ENCODE data around the gene DGKI.

The DGKI gene

DNA sequence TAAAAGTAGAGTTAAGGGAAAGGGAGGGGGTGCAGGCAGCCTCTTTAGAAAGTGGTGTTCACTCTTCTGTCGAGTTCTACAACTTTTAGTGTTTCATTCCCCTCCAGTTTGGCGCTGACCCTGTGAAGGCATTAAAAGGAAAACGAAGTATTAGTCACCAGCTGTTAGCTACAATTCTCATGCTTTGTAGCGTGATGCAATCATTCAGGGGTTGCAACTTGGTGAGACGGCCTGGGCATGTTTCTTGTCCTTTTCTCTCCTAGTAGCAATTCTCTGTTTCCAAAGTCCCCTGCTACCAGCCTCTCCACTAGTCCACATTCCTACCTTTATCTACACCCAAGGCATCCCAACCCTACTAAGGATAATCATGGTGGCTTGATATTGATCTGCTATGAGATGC is 33.7 kb upstream of the DGKI start:
- Histone ChIP-seq H3K9me3 (ENCODE audit: control insufficient read depth, insufficient read depth, low read depth, low read length) (no peaks in the 10 kb centered on the region), H3K27ac (ENCODE audit: extremely low read depth, low read depth, low read length) (no peak overlapping the region), H3K4me3 (ENCODE audit: low read depth, low read length) (no peak overlapping the region), H3K4me1 (ENCODE audit: control insufficient read depth, insufficient read depth, low read length) (no peaks in the 10 kb centered on the region), H3K36me3 (ENCODE audit: control insufficient read depth in 2 of 2, insufficient read depth in 1 of 2, low read length in 2 of 2) (peaks cover 0 to 75% of the 10 kb centered on the region in 2 experiments; a peak in 1 of 3 replicates)
- ChIA-PET CTCF (interaction anchor here (0.7 to 2.5 kb wide), 2 partner anchors 19 to 225 kb away, joined by 3 to 12 read pairs; no protein-coding TSS in a partner anchor), POLR2A (no interaction called here)
- TF ChIP-seq ZNF140 (tag by site-specific recombination; IDR thresholded peaks at IDR 0.05) (no peak), PRDM1 (tag by site-specific recombination; IDR thresholded peaks at IDR 0.05) (0 out of 2 replicates have a peak, but pooled peaks have one; percentile 9), ZNF416 (tag by site-specific recombination; IDR thresholded peaks at IDR 0.05) (no peak)

DNA sequence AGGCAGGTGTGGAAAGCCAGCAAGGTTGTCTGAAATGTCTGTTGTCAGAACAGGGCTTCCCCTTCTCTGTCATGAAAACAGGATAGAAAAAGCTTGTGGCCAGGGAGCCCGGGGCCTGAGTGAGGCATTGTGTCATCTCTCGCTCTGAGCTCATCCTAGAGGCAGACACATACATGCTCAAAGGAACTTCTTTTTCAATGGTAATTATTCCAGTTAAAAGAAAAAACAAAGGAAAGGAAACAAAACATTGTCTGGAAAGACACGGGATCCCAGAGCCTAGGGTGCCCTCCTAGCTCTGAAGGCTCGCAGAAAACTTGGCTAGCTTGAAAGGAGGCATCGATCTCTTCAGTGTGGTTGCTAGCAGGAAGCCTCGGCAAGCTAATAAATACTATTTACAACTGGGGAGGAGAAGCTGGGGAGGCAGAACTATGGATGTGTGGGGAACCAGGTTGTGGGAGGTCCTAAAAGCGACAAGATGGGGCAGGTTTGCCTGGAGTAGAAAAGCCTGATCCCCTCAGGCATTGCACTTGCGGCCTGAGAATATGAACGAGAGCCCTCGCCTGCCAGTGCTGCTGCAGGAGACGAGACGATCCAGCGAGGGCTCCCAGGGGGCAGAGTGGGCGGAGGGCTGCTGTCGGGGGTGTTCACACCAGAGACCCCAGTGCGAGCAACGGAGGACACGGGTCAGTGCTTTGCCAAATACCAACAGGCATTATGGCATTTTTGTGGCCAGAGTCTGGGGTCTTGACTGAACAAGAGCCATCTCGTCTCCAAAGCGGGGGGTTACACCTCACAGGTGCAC is 32.8 kb upstream of the DGKI start:
- Histone ChIP-seq H3K9me3 (ENCODE audit: control insufficient read depth, insufficient read depth, low read depth, low read length) (no peaks in the 10 kb centered on the region), H3K27ac (ENCODE audit: extremely low read depth, low read depth, low read length) (no peak overlapping the region), H3K4me3 (ENCODE audit: low read depth, low read length) (no peak overlapping the region), H3K4me1 (ENCODE audit: control insufficient read depth, insufficient read depth, low read length) (no peaks in the 10 kb centered on the region), H3K36me3 (ENCODE audit: control insufficient read depth in 2 of 2, insufficient read depth in 1 of 2, low read length in 2 of 2) (peaks cover 0 to 67% of the 10 kb centered on the region in 2 experiments; a peak in 1 of 3 replicates)
- TF ChIP-seq, protein P1, sequence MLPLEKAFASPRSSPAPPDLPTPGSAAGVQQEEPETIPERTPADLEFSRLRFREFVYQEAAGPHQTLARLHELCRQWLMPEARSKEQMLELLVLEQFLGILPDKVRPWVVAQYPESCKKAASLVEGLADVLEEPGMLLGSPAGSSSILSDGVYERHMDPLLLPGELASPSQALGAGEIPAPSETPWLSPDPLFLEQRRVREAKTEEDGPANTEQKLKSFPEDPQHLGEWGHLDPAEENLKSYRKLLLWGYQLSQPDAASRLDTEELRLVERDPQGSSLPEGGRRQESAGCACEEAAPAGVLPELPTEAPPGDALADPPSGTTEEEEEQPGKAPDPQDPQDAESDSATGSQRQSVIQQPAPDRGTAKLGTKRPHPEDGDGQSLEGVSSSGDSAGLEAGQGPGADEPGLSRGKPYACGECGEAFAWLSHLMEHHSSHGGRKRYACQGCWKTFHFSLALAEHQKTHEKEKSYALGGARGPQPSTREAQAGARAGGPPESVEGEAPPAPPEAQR (tag by site-specific recombination; IDR thresholded peaks at IDR 0.05) = no peak
- no peak for TF ChIP-seq ZNF416 (tag by site-specific recombination; IDR thresholded peaks at IDR 0.05)
- TF ChIP-seq ZNF560 (tag by site-specific recombination; IDR thresholded peaks at IDR 0.05; ENCODE audit: borderline replicate concordance) = no peak
- POLR2A ChIA-PET = no interaction called here
- CTCF ChIA-PET = interaction anchor here (0.6 to 2.5 kb wide), 2 partner anchors 224 to 393 kb away, joined by 3 to 12 read pairs; no protein-coding TSS in a partner anchor

DNA sequence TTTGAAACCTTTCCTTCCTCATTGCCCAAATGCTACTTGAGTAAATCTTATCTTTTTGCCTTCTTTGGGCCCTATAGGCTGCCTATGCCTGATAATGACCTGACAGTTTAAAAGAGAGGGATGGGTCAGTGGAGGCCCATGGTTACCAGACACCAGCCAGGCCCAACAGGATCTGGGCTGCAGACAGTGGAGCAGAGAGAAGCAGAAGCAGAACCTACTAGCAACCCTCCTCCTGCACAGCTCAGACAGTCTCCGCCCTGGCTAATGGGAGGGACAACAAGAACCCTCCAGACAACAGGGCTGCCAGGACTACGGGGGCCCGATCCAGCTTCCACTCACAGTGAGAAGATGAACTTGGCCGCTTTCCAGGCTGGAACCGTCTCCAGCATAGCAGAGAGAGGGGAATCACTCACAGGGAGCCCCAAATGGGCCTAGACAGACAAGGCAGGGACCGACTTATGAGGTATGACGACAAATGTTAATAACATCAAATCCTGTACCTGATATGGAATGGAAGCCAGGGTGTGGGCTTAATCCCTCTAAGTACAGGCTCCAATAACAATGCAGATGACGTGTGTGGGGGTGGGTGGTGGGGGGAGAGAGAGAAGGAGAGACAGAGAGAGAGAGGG is 31.7 kb upstream of the DGKI start:
- ChIA-PET POLR2A (no interaction called here), CTCF (no interaction called here)
- Histone ChIP-seq H3K9me3 (ENCODE audit: control insufficient read depth, insufficient read depth, low read depth, low read length) (no peaks in the 10 kb centered on the region), H3K36me3 (ENCODE audit: control insufficient read depth in 2 of 2, insufficient read depth in 1 of 2, low read length in 2 of 2) (peaks cover 0 to 63% of the 10 kb centered on the region in 2 experiments; a peak in 1 of 3 replicates), H3K27ac (ENCODE audit: extremely low read depth, low read depth, low read length) (no peak overlapping the region), H3K4me1 (ENCODE audit: control insufficient read depth, insufficient read depth, low read length) (no peaks in the 10 kb centered on the region), H3K4me3 (ENCODE audit: low read depth, low read length) (no peak overlapping the region)
- TF ChIP-seq EGR2 (tag by site-specific recombination; IDR thresholded peaks at IDR 0.05; ENCODE audit: low read depth) = peak; percentile 24; the same call in 1 of the 2 replicates
- no peak for TF ChIP-seq ZNF837 (tag by site-specific recombination; IDR thresholded peaks at IDR 0.05)
- TF ChIP-seq YY1 (tag by site-specific recombination; IDR thresholded peaks at IDR 0.05) = no peak
- no peak for TF ChIP-seq ZSCAN16 (tag by site-specific recombination; IDR thresholded peaks at IDR 0.05)
- TF ChIP-seq ZNF843 (tag by site-specific recombination; IDR thresholded peaks at IDR 0.05) = no peak
- no peak for TF ChIP-seq OSR2 (tag by site-specific recombination; IDR thresholded peaks at IDR 0.05)

DNA sequence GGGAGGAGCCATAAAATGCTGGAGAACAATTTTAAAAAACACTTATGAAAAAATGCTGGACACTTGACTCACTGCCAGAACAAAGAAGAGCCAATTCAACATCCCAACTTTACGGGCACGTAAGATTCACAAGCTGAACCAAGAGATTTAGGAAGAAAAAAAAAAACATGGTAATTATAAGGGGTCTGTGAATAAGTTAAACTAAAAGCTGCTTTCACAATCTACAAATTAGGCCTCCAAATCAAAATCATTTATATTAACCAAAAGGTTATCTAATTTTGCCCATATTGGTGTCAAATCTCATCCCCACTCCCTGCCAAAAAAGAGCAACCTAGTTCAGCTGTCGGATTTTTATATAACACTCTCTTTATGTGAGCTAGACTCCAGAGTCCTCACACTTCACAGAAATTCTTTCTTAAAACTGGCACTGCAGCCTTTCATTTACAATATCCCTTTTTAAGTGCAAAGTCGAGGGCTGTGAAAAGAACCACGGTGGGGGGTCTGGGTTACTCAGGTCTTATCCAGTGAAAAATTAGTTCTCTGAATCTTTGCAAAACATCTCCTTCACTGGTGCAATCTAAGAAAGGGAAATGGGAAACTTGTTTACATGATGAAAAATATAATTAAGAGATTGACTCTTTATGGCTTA is 30.4 kb upstream of the DGKI start:
- Histone ChIP-seq H3K36me3 (ENCODE audit: control insufficient read depth in 2 of 2, insufficient read depth in 1 of 2, low read length in 2 of 2) (peaks cover 0 to 52% of the 10 kb centered on the region in 2 experiments; a peak in 1 of 3 replicates), H3K4me1 (ENCODE audit: control insufficient read depth, insufficient read depth, low read length) (no peaks in the 10 kb centered on the region), H3K9me3 (ENCODE audit: control insufficient read depth, insufficient read depth, low read depth, low read length) (no peaks in the 10 kb centered on the region), H3K27ac (ENCODE audit: extremely low read depth, low read depth, low read length) (no peak overlapping the region), H3K4me3 (ENCODE audit: low read depth, low read length) (no peak overlapping the region)
- ChIA-PET POLR2A (no interaction called here), CTCF (no interaction called here)
- TF ChIP-seq, protein P2, sequence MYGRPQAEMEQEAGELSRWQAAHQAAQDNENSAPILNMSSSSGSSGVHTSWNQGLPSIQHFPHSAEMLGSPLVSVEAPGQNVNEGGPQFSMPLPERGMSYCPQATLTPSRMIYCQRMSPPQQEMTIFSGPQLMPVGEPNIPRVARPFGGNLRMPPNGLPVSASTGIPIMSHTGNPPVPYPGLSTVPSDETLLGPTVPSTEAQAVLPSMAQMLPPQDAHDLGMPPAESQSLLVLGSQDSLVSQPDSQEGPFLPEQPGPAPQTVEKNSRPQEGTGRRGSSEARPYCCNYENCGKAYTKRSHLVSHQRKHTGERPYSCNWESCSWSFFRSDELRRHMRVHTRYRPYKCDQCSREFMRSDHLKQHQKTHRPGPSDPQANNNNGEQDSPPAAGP (tag by site-specific recombination; IDR thresholded peaks at IDR 0.05) = no peak
- TF ChIP-seq ZNF76 (tag by site-specific recombination; IDR thresholded peaks at IDR 0.05; ENCODE audit: borderline replicate concordance, low read depth) (no peak), ZNF433 (tag by site-specific recombination; IDR thresholded peaks at IDR 0.05; ENCODE audit: low read depth) (no peak), ZNF621 (tag by site-specific recombination; IDR thresholded peaks at IDR 0.05) (no peak), ZNF785 (tag by site-specific recombination; IDR thresholded peaks at IDR 0.05) (no peak)
